GM12878 (cell line): Measurements from ENCODE around the gene RNMT. TPM values are rescaled to one million over a fixed set of nuclear protein-coding genes. Genes with fewer than 3 reads are reported as not detected.

Source experiments
- ATAC-seq: fragments of 200-7000 bp; cut with Tn5 transposase; 3 replicates; pipeline ENCODE4 v1.9.1; 2020; ENCODE audit warnings: mild to moderate bottlenecking, moderate library complexity
- BruUV-seq: library from RNA; stranded (reverse); fragments of 400-500 nt; replicated peaks from 2 replicates; lab custom pipeline; 2021; lab: Mats Ljungman, UMichigan
- CTCF ChIA-PET: fragments of 300-600 bp; sonication (Branson Sonifier 250); formaldehyde crosslinking; extraction: SDS; loops from one replicate; lab custom pipeline; 2021; ENCODE audit warnings: inconsistent platforms; lab: Yijun Ruan, JAX
- POLR2A ChIA-PET: fragments of 350-600 bp; formaldehyde crosslinking; extraction: SDS; loops from one replicate; lab custom pipeline; 2021; ENCODE audit warnings: inconsistent platforms; lab: Charles Lee
- RAD21 ChIA-PET: fragments of 300-600 bp; sonication (Branson Sonifier 250); formaldehyde crosslinking; loops from one replicate; lab custom pipeline; 2023; ENCODE audit warnings: antibody characterized with exemption; ENCODE audit not compliant: unreplicated experiment; lab: Charles Lee
- SMC1A ChIA-PET: fragments of 300-600 bp; sonication (Branson Sonifier 250); formaldehyde crosslinking; loops from one replicate; lab custom pipeline; 2023; ENCODE audit not compliant: unreplicated experiment, uncharacterized antibody; lab: Charles Lee
- DNase-seq: peaks from one replicate; pipeline ENCODE4 v3.0.0-alpha.2; 2011; ENCODE audit warnings: low read depth, low spot score
- FAIRE-seq: peaks from 3 replicates; lab custom pipeline; 2011; peaks lifted over from hg19 to GRCh38; lab: Jason Lieb, UNC
- H2AFZ ChIP-seq: 2 replicates; pipeline ENCODE4 v1.6.0; 2011; ENCODE audit warnings: low read depth, low read length, control low read depth; ENCODE audit not compliant: control insufficient read depth
- H3K27ac ChIP-seq: 2 replicates; pipeline ENCODE4 v1.5.1; 2011; ENCODE audit warnings: control low read depth; ENCODE audit not compliant: control insufficient read depth, insufficient read depth
- H3K27me3 ChIP-seq, 2 experiments: replicated peaks in 1 of 2; 2 replicates each; pipeline versions ENCODE4 v1.6.0 to v1.6.1; 2011; ENCODE audit warnings: low read length in 1 of 2; ENCODE audit not compliant: control insufficient read depth in 2 of 2, insufficient read depth in 2 of 2
- H3K36me3 ChIP-seq, 2 experiments: 2 replicates each; pipeline ENCODE4 v1.5.1; 2011; ENCODE audit warnings: low read length in 1 of 2; ENCODE audit not compliant: control insufficient read depth in 2 of 2, insufficient read depth in 2 of 2
- H3K4me1 ChIP-seq: 2 replicates; pipeline ENCODE4 v1.6.1; 2011; ENCODE audit warnings: mild to moderate bottlenecking, low read length, moderate library complexity, mixed read lengths; ENCODE audit not compliant: control insufficient read depth, insufficient read depth
- H3K4me2 ChIP-seq: 2 replicates; pipeline ENCODE4 v1.6.0; 2011; ENCODE audit warnings: control low read depth; ENCODE audit not compliant: control insufficient read depth, insufficient read depth
- H3K4me3 ChIP-seq: fragments of 200-600 bp; sonication (generic); 2 replicates; pipeline ENCODE4 v1.5.1; 2016
- H3K79me2 ChIP-seq: 2 replicates; pipeline ENCODE4 v1.6.0; 2011; ENCODE audit warnings: low read length; ENCODE audit not compliant: control insufficient read depth, insufficient read depth
- H3K9ac ChIP-seq: 2 replicates; pipeline ENCODE4 v1.8.0; 2011; ENCODE audit warnings: low read length, control low read depth, mixed read lengths; ENCODE audit not compliant: control insufficient read depth, insufficient read depth
- H3K9me3 ChIP-seq: replicated peaks from 3 replicates; pipeline ENCODE4 v1.5.1; 2011; ENCODE audit warnings: mild to moderate bottlenecking, low read length; ENCODE audit not compliant: control insufficient read depth, insufficient read depth
- H4K20me1 ChIP-seq: 2 replicates; pipeline ENCODE4 v1.6.0; 2011; ENCODE audit not compliant: control insufficient read depth, insufficient read depth
- BHLHE40 ChIP-seq, 2 experiments: fragments of 450-650 bp in 1 of 2; IDR thresholded peaks; 2 replicates each; pipeline ENCODE4 v1.6.1; 2011 to 2017; ENCODE audit warnings: low read depth in 2 of 2, borderline replicate concordance in 1 of 2, improper control_type of control experiment in 1 of 2, low read length in 1 of 2, mild to moderate bottlenecking in 1 of 2
- EED ChIP-seq: sonication (generic); IDR thresholded peaks from 2 replicates; pipeline ENCODE4 v1.6.1; 2016; ENCODE audit warnings: antibody characterized with exemption, low read depth
- JUNB ChIP-seq: IDR thresholded peaks from 2 replicates; pipeline ENCODE4 v1.6.1; 2016; ENCODE audit warnings: antibody characterized with exemption, mild to moderate bottlenecking
- MYC ChIP-seq: IDR thresholded peaks from 2 replicates; pipeline ENCODE4 v1.6.1; 2011; ENCODE audit warnings: mild to moderate bottlenecking, low read length, moderate library complexity, inconsistent platforms; ENCODE audit not compliant: insufficient read depth, insufficient replicate concordance, insufficient read length, severe bottlenecking
- SIX5 ChIP-seq: IDR thresholded peaks from 2 replicates; pipeline ENCODE4 v1.6.1; 2011; ENCODE audit warnings: mild to moderate bottlenecking, low read depth, low read length, moderate library complexity; ENCODE audit not compliant: severe bottlenecking
- SMAD5 ChIP-seq: IDR thresholded peaks from 2 replicates; pipeline ENCODE4 v1.6.1; 2016; ENCODE audit warnings: antibody characterized with exemption, low read depth
- SREBF1 ChIP-seq: IDR thresholded peaks from 2 replicates; pipeline ENCODE4 v1.6.1; 2012; ENCODE audit warnings: mild to moderate bottlenecking, low read length
- STAT1 ChIP-seq: fragments of 450-650 bp; conservative IDR thresholded peaks from 2 replicates; pipeline ENCODE4 v1.6.1; 2014; ENCODE audit warnings: antibody characterized with exemption, mild to moderate bottlenecking
- ZNF24 ChIP-seq: fragments of 450-650 bp; IDR thresholded peaks from 2 replicates; pipeline ENCODE4 v1.6.1; 2017; ENCODE audit warnings: antibody characterized with exemption, mild to moderate bottlenecking
- WGBS: methylation state at CpG from one replicate; pipeline ENCODE4 v1.1.6; 2016; ENCODE audit warnings: low lambda C conversion rate; ENCODE audit not compliant: insufficient replicate concordance, insufficient coverage; ENCODE audit errors: missing lambda C conversion rate; 5-methylcytosine and 5-hydroxymethylcytosine counted together
- in situ Hi-C: fragments of 300-500 bp; cut with MboI; formaldehyde crosslinking; loops from 9 replicates; pipeline ENCODE4 v1.14.3; 2018; ENCODE audit warnings: mixed read lengths
- intact Hi-C: fragments of 100-400 bp; cut with micrococcal nuclease; formaldehyde crosslinking; loops from one replicate; pipeline ENCODE4 v1.14.2; 2022; ENCODE audit not compliant: unreplicated experiment
- polyA plus RNA-seq, 11 experiments: library from polyadenylated mRNA; depleted of rRNA in 4 of 11; unstranded in 6 of 11; stranded (reverse) in 5 of 11; fragments of >200 nt; fragmentation: Nextera tagmentation in 4 of 11; fragmentation: Illumina TruSeq in 1 of 11; extraction: Ambion mirVana in 4 of 11; extraction: Trizol in 1 of 11; gene quantifications; 1 replicate in 1 of 11; 2 replicates in 10 of 11; pipeline versions ENCODE4 v1.2.1 to v1.2.3, GENCODE V29; 2011 to 2016; ENCODE audit warnings: inconsistent platforms in 2 of 11, missing spikeins in 2 of 11, low read depth in 1 of 11
- total RNA-seq, 4 experiments: library from RNA; depleted of rRNA in 3 of 4; stranded (reverse); fragments of >200 nt in 3 of 4; fragmentation: Illumina TruSeq in 1 of 4; extraction: Trizol in 1 of 4; gene quantifications; 2 replicates each; pipeline versions ENCODE4 v1.2.1 to v1.2.3, GENCODE V29; 2013 to 2021
- TF ChIP-seq, protein P1 (sequence below): fragments of 450-650 bp; IDR thresholded peaks from 2 replicates; pipeline ENCODE4 v1.6.1; 2016; ENCODE audit warnings: mild to moderate bottlenecking

Gene RNMT
- total and polyA plus RNA-seq, 10 of the 15 experiments (the other 5 are each of a cell fraction or from before 2014, with no cell fraction given), result 18.1 to 63.2 (median 38.8) TPM

DNA sequence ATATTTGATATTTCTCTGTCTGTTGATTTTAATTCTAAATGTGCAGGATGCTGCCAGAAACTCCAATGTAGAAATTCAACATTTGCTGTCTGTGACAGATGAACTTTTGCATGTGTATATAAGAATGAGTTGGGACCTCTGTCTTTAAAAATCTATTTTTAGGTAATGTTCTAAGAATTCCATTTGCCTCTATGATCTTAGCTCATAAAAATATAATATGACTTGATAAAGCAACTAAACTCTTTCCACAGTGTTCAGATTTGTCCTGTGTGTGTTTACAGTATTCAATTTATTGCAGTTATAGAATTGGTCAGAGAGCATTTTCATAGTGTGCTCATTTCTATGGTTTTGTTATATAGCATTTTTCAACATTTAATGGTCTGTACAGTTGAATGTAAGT, 33.6 kb downstream of the RNMT start:
- ChIA-PET CTCF (no interaction called here), POLR2A (no interaction called here), SMC1A (no interaction called here), RAD21 (no interaction called here)
- TF ChIP-seq SREBF1, result no peak
- Histone ChIP-seq H3K36me3 (peaks cover 0 to 20% of the 10 kb centered on the region in 2 experiments; a peak in 2 of 4 replicates), H4K20me1 (no peaks in the 10 kb centered on the region), H3K4me3 (no peak overlapping the region), H3K27me3 (no peaks in the 10 kb centered on the region), H2AFZ (no peak overlapping the region), H3K9ac (no peak overlapping the region), H3K4me1 (no peaks in the 10 kb centered on the region), H3K79me2 (no peaks in the 10 kb centered on the region), H3K9me3 (no peaks in the 10 kb centered on the region; the same call in 2 of the 3 replicates), H3K4me2 (no peak overlapping the region), H3K27ac (no peak overlapping the region)
- no peak for FAIRE-seq
- ATAC-seq, result no peak
- no TSS peak for BruUV-seq
- in situ Hi-C loops, result no loop called here
- no peak for DNase-seq
- intact Hi-C loops, result no loop called here

DNA sequence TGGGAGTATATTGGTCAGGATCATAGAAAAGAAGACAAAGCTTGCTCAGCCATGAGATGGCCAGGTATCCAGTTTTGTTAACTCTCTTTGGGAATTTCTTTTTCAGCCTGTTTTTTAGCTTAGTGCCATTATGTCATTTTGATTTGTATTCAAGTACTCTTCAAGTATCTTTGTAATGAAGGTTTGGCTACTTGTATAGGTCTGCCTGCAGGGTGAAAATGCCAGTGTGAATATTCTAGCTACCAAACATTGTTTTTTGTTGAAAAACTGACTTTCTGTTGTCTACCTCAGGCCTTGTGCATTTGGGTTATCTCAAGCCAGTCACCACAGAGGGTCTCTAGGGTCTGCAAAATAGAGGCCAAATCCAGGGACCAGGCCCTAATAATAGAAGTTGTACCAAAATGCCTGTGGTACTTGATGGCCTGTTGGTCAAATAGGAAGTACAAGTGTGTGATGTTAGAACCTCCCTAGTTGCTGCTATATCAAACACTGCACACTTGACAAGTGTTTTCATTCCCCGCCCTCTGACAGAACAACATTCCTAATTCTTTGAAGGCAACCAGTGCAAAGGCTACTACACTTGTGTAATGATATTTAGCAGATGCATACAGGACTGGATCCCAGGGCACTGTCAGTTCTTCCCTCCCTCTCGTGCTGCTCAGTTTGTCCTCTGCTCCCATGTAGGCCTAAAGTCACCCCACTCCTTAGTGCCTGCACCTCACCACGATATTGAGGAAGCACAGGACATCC, 36.4 kb downstream of the RNMT start:
- ChIA-PET POLR2A (no interaction called here), CTCF (interaction anchor here (2.2 kb wide), 1 partner anchor 51 kb away, joined by 5 read pairs; no protein-coding TSS in a partner anchor), SMC1A (interaction anchor here (1.5 kb wide), 1 partner anchor 204 kb away, joined by 4 read pairs; no protein-coding TSS in a partner anchor), RAD21 (no interaction called here)
- FAIRE-seq (no peak), DNase-seq (no peak), ATAC-seq (no peak)
- no peak overlapping the region for H2AFZ ChIP-seq
- H3K4me3 ChIP-seq, result no peak overlapping the region
- peaks cover 0 to 8% of the 10 kb centered on the region in 2 experiments; a peak in 3 of 4 replicates for H3K36me3 ChIP-seq
- H3K27ac ChIP-seq, result no peak overlapping the region
- intact Hi-C loops, result no loop called here
- 86% methylated on average over 3 of the region's 3 CpGs for WGBS
- no peaks in the 10 kb centered on the region; the same call in 2 of the 3 replicates for H3K9me3 ChIP-seq
- H3K9ac ChIP-seq, result no peak overlapping the region
- no peaks in the 10 kb centered on the region for H3K27me3 ChIP-seq
- TF ChIP-seq SMAD5 (no peak), ZNF24 (no peak), STAT1 (no peak), JUNB (no peak), EED (no peak), MYC (no peak), SIX5 (no peak), BHLHE40 (IDR thresholded peaks at IDR 0.05; ENCODE audit: borderline replicate concordance in 1 of 2, low read depth in 2 of 2, low read length in 1 of 2) (no peak)
- TF ChIP-seq, protein P1, sequence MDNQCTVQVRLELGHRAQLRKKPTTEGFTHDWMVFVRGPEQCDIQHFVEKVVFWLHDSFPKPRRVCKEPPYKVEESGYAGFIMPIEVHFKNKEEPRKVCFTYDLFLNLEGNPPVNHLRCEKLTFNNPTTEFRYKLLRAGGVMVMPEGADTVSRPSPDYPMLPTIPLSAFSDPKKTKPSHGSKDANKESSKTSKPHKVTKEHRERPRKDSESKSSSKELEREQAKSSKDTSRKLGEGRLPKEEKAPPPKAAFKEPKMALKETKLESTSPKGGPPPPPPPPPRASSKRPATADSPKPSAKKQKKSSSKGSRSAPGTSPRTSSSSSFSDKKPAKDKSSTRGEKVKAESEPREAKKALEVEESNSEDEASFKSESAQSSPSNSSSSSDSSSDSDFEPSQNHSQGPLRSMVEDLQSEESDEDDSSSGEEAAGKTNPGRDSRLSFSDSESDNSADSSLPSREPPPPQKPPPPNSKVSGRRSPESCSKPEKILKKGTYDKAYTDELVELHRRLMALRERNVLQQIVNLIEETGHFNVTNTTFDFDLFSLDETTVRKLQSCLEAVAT, result no peak
- BruUV-seq, result no TSS peak
- no peaks in the 10 kb centered on the region for H3K4me1 ChIP-seq
- in situ Hi-C loops, result no loop called here
- H4K20me1 ChIP-seq, result no peaks in the 10 kb centered on the region
- no peak overlapping the region for H3K4me2 ChIP-seq
- H3K79me2 ChIP-seq, result no peaks in the 10 kb centered on the region
